GM18868 (cell line): ENCODE results near the gene TTLL11.

Experiments used
- ATAC-seq: cut with Tn5 transposase; IDR thresholded peaks from one replicate; pipeline ENCODE4 v1.9.1; 2021; ENCODE audit warnings: mild to moderate bottlenecking, moderate library complexity; ENCODE audit not compliant: unreplicated experiment

TTLL11 gene

DNA sequence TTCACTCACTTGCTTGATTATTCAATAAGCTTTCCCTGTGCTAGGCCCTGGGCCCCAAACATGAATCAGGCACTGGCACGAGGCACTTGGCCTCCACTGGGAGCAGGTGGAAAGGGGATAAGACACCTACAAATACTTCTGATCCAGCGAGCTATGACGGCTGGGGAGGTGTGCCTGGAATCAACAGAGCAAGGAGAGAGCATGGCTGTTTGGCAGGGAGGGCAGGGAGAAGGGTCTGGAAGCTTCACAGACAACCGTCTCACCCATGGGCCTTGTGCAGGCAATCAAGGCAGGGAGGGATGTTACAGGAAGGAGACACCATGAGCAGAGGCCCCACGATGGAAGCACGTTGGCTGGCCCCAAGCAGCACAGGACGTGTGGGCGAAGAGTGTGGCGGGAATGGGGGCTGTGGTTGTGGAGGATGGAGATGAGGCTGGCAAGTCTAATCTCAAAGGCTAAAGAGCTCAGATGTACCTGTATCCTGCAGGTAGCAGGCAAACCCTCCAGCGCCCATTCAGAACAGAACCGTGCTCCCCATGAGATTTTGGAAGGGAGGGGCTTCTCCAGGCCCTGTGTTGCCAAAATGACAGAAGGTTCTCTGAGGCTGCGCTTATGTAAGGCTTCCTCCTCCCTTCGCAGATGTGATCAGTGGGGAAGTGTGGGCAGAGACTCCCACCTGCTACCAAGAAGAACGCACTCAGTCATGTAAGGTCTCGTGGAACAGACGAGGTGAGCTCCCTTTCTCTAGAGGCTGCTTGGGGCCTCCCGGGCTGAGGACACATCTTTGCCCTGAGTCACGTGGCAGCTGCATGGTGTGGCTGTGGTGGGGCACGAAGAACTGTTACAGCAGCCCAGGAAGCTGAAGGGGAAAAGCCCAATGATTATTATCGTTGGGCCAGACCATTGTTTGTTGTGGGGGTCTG is 252.0 kb downstream of the TTLL11 start:
- ATAC-seq: no peak

DNA sequence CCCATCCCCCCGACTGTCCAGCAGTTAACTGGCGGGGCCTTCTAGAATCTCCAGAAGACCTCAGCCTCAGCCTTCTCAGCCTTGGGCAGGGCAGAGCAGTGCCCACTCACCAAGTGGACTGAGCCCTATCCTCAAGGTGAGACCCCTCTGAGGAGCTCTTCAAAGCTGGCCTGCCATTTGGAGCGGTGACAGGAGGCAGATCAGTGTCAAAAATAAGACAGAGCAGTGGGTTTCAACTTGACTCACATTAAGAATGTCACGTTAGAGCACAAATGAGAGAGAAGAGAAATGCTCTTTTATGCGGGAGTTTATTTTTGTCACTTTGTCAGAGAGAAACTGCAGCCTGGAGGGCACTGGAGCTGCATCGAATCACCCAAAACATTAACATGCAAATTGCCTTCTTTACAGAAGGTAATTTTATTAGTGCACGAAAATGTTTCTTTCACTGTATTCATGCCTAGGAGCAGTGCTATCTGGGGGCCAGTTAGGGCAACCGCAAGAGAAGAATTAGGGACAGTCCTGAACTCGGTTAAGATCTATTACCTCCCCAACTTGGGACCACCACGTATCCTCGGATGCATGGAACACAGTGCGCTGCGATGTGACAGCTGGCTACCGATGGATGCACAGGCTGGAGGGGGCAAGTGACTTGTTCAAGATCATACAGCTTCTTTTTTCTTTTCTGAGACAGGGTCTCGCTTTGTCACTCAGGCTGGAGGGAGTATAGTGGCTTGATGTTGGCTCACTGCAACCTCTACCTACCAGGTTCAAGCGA is 253.2 kb downstream of the TTLL11 start:
- peak; percentile 87 for ATAC-seq

DNA sequence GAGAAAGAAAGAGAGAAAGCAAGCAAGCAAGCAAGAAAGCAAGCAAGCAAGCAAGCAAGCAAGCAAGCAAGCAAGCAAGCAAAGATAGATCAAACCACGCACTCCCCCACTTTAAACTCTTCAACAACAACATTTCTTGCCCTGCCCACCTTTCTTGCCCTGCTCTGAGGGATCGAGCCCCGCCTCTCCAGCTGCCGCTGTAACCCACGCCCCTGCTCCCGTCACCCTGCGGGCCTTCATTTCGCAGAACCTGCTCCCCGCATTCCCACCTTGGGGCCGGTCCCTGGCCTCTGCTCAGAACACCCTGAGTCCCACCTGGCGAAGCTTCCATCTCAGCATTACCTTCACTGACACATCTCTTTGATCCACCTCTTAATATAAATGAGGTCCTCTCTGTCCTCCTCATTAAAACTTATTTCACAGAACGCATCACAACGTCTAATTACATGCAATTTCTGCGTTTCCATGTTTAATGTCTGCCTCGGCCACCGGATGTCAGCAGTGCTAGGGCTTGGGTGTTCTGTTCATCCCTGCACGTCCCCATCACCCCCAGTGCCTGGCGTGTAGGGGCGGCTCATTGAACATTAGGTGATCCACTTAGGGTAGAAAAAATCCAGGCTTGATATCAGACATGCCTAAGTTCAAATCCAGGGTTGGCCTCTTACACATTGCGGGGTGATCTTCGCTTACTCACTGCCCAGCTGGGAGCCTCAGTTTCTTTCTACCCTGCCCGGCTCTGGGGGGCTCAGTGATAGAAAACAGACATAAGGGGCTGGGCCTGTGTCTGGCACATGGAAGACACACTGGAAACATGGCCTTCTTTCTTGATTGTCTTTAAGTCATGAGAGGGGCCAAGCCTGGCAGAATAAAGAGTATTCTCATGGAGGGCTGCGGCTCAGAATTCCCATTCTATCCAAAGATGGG is 254.1 kb downstream of the TTLL11 start:
- no peak for ATAC-seq

DNA sequence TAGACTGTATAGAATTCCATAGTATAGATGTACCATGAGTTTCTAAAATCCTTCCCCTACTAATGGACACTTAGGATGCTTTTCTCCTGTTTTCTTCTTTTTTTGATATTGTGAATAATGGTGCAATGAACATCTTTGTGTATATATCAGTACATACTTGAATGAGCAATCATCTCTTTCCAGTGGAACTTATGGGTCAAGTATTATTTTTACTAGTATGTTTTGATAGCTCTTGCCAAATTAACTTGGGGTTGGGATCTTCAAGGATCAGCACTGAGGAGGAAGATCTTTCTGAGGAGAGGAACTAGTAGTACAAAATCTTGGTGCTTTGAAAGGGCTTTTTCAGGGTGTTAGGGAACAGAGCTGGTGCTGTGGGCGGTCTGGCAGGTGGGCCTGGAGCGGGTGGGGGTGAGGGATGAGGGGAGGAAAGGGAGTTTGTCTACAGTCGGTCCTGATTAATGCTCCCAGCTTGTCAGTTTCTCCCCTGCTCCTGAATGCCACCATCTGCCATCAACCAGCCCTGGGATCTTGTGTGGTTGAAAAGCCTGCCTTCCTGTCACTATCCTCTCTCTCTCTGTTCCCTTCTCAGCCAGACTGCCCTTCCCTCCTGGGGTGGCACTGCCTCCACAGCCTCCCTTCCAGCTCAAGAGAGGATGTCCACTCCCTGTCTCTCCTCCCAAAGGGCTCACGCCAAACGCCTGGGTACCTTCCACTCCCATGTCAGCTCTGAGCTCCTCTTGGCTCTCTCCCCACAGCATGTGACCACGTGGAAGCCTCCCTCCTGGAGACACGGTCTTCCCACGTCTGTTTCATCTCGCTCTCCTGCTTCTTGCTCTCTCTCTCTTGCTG is 255.8 kb downstream of the TTLL11 start:
- no peak for ATAC-seq

DNA sequence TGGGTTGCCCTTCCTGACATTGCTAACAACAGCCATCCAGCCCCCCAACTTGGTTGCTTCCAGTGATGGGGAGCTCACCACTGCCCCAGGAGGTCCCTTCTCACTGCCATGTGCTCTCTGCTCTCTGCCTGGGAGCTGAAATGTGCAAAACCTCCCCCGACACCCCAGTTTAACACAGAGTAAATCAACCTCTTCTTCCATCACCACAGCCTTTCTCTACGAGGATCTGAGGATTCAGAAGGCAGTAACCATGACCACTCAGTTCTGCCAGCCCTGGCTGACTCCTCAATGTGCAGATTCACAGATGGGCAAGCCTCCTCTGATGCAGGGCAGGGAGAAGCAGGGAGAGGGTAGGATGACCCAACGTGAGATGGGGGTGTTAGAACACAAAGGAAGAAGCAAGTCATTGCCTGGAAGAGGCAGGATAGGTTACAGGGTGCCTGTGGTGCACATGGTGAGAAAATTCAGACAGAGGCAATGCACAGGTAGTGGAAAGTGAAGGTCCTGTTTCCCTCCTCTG is 256.7 kb downstream of the TTLL11 start:
- ATAC-seq: no peak

DNA sequence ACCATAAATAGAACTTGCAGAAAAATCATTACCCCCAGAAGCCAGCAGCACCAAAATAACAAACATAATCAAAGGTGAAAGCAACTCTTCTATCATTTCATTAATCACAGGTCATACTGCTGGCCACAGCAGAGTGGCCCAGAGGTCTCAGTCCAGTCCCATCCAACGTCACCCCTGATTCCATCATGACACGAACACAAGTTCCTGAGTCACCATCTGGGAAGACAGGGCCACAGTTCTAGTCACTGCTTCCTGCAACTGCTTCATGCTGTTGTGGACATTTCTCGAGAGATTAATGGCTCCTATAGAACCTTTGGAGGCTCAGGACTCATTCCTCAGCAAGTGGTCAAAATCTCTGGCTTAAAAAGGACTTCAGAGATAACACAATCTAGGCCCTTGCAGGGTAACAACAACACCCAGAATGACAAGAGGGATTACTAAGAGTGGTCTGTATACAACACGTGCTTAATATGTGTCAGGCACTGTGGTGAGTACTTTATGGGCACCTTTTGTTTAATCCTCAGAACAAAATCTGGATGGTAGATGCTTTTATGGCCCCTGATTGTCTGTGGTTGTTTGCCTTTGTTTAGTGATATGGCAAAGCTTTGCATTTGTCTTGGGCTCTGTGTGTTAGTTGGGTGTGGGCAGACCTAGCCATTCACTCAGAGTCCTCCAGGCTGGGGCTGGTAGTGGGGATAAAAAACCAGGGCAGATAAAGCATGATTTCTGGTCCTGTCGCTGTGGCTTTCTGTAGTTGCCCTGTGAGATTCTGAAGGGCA is 257.3 kb downstream of the TTLL11 start:
- no peak for ATAC-seq

DNA sequence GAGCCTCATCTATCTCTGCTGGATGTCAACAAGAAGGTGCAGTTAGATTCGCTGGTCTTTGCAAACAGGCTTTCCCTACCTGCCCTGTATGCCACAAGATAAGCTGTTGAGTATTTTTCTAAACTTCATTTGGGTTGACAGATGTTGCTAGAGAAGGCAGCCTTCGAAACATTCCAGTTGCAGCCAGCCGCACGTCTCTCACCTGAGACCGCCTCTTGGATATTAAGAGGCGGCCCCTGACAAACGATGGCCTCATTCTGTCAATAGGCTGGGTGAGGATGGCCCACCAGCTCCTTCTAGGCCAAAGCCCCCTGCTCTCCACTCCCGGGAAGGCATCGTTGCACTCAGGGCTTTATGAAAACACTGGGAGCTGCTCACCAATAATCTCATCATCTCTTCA is 260.0 kb downstream of the TTLL11 start:
- ATAC-seq: no peak

DNA sequence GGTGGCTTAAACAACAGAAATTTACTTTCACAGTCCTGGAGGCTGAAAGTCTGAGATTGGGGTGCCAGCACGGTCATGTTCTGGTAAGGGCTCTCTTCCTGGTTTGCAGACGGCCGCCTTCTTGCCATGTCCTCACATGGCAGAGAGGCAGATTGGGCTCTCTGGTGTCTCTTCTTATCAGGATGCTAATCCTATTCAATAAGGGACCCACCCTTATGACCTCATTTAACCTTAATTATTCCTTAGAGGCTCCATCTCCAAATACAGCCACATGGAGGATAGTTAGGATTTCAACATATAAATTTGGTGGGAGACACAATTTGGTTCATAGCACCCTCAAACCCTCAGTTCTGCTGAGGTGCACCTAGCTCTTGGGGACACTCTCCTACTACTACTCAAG is 261.2 kb downstream of the TTLL11 start:
- ATAC-seq: no peak

DNA sequence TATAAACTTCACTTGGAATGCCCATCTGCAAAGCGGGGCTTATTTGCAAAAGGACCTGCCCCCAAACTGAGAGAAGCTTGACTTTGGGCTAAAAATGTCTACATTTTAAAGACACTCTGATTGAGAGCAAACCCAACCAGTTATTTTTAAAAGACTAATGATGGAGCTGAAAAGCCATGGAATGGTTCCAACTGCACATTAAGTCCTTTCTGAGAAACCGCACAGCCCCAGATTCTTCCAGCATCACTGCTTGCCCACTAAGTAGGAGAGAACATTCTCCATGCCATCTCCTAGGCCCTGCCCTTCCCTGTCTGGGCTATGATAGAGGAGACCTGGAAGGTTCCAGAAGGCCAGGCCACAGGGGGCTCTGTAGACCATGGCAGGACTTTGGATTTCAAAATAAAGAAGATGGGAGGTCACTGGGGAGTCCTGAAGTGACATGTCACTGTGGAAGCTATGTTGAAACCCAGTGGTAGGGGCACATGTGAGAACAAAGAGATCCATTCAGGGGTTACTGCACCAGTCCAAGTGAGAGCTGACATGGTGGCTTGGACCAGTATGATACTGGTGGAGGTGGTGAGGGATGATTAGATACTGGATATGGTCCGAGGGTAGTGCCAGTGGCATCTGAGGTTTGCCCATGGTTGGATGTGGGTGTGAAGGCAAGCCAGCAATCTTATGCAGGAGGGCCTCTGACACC is 262.5 kb downstream of the TTLL11 start:
- ATAC-seq: no peak

DNA sequence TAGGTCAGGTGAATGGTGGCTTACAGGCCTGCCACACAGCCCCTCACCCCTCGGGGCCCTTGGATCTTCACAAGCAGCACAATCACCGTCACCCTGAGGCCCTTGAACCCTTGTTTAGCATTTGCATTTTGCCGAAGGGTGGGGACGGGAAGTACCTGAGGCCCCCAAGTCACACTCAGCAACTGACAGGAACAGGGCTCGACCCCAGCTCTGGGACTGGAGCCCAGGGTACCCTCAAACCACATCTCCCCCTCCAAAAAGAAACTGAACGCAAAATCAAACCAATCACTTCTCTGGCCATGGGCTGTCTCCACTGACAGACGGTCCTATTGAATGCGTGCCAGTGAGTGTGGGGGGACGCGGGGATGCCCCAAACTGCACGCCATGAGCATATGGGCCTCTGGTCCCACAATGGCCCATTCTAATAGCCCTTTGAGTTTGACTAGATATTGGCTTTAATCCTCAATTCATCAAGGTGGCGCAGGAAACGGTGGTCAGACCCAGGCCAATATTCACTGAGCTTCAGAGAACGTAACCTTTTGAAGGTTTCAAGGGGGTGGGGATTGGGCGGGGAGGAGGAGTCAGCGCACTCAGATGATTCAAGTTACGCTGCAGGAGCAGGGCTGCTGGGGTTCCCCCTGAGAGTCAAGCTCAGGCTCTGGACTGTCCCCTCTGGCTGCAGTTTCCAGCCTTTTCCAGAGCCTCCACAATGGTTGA is 265.7 kb downstream of the TTLL11 start:
- ATAC-seq: no peak

DNA sequence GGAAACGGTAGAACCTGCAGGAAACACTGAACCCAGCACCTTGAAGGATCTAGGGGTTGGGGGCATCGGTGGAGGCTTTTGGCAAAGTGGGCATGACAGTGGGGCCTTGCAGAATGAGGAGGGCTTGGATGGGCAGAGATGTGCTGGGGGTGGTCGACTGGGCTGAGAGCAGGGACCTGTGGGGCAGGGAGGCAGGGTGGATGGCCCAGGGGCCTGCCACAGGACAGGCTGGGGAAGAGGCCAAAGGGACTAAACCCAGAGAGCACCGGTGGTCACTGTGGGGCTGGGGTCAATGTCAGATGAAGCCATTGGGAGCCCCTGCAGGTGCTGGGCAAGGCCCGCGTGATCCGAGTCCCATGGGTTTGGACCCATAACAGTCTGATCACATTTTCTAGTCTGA is 266.4 kb downstream of the TTLL11 start:
- ATAC-seq: no peak

DNA sequence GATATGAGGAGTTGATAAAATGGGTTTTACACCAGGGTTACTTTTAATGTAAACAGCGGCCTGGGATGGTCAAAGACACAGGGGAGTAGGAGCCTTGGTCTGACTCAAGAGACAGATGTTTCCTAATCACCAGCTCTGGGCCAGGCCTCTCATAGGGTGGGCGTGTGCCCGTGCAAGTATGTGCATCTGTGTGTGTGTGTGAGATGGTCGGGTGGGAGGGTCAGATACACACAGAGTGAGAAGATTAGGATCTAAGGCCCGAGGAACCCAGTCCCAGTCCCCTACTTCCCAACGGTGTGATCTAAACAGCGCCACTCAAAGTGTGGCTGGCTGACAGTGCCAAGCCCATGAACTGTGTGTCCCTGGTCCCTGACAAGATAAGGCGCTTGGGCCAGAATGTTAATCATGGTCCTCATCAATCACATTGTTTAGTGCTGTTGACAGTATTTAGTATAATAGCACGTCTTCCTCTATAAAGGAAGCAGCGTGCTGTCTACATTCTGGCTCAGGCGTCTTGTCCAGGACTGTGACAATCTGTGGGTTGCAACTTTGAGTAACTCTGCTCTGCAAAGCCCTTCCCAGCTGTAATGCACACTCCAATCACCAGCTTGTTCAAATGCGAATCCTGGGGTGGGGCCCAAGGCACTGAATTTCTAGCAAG is 267.9 kb downstream of the TTLL11 start:
- no peak for ATAC-seq

DNA sequence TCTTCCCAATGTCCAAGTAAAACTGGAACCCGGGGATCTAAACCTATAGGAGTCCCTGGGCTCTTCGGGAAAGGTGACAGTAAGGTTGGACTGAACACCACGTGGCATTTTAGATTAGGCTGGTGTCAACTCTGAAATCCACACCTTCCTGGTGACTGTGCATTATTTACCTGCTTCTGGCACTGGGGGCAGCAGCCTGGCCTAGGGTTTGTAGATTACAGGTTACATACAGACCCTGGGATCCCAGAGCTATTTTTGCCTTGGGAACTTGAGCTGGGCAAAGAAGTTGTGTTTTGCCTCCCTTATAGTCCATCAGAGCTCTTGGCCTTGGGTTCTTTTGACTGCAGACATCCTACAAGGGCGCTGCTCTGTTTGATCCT is 268.5 kb downstream of the TTLL11 start:
- no peak for ATAC-seq

DNA sequence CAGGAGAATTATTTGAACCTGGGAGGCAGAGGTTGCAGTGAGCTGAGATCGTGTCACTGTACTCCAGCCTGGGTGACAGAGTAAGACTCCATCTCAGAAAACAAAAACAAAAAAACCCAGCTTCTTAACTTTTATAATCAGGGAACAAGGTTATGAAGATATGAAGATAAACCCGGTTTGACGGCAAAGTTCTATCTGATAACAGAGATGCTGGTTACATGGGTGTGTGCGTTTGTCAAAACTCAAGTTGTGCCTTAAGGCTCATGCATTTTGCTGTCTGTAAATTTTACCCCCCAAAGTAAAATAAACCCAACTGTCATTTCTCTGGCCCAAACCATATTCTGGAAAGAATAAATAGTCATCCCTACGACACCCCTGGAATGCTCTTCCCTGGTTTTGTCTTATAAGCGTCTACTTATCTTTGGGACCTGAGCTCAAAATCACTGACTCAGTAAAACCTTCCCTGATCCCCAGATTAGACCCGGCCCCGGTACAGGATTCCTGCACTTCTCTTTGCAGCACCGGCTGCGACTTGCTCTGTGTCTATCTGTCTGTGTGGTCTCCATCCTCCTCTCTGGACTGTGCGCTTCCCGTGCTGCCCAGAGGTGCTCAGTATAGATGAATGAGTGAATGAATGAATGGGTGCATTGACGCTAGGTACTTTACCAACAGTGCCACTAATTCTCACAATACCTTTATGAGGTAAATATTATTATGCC is 269.5 kb downstream of the TTLL11 start:
- ATAC-seq: no peak

DNA sequence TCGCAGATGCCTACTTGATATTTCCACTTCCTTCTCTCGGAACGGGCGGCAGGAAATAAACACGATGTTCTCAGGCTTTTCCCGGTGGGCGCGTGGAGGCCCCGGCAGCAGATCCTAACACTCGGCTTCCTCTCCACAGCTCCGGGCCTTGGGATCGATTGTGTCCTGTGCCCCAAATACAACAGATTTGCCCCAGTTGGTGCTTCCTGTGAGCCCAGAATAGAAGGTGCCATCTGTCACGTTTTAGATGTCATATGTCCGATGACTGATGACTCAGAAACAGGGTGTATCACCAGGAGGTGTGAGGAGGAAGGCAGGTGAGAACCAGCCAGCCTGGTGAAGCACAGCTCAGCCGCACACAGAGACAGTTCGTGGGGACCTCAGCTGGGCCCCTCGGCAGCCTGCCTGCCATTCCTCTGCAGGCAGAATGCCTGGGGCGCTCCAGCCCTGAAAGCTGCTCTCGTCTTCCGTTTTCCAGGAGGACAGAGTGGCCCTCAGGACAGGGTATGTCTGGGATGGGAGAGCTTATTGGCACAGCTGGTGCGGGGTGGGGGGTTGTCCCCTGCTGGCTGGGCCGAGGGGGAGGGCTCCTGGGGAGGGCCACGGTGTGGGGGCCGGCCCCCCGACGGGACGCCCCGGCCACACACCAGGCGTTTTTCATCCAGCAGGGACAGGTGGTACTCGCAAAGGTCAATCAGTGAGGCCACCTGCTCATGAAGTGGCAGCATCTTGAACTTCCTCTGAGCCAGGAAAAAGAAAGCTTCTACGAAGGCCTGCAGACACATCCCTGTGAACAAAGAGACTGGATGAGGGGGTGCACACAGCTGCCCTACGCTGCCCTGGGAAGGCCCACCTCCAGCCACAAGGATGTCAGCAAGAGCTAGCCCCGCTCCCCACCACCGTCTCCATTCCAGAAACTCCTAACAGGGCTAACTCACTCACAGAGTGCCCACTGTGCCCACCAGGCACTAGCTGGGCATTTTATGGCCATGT is 270.7 kb downstream of the TTLL11 start:
- no peak for ATAC-seq

DNA sequence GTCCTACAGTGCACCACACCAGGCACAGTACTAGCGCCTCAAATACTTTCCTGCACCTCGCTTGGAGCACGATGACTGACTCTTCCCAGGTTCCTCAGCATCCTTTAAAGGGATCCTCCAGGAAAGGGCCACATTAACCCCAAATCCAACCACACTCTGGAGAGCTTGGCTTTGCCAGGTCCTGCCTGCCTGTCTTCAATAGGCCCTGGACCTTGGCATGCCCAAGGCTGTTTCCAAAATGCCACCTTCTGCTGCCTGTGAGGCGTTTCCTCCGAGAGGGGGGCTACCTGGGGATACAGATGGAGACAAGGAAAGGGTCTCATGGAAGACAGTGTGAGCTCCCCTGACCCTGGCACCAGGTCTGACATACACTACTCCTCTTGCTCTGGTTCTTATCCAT is 271.8 kb downstream of the TTLL11 start:
- ATAC-seq: no peak
